ENCODE data around the gene ENGASE. TPM values are rescaled to one million over a fixed set of nuclear protein-coding genes. Genes with fewer than 3 reads are reported as not detected.

ENGASE gene
- total RNA-seq, 1 donor from 2014 or later, result 51.4 TPM

DNA sequence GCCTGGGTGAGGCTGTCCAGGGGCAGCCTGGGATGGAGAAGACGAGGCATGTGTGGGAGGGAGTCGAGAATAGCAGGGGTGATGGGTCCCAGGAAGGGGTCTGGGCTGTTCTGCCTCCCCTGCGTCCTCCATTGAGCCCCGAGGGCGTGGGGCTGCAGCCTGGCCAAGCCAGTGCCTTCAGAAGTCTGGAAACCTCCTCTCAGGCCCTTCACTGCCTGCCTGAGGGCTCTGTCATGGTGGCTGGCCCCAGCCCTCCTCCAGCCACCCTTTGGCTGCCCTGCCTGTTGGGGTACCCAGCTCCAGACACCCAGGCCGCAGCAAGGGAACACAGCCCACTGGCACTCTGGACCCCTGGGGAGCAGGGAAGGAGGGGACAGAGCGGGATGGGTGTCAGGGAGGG is 27.6 kb downstream of the ENGASE start:
- intact Hi-C loops (cut with micrococcal nuclease), result no loop called here
- Mint-ChIP-seq H3K27me3 (ENCODE audit: low read depth) (peaks cover 8% of the 10 kb centered on the region), H3K4me3 (ENCODE audit: low read depth) (no peak overlapping the region), H3K4me1 (ENCODE audit: low read depth) (no peaks in the 10 kb centered on the region), H3K9me3 (no peaks in the 10 kb centered on the region), H3K36me3 (ENCODE audit: low read depth) (no peaks in the 10 kb centered on the region), H3K27ac (no peak overlapping the region)
- DNase-seq (ENCODE audit: low spot score), result no peak

DNA sequence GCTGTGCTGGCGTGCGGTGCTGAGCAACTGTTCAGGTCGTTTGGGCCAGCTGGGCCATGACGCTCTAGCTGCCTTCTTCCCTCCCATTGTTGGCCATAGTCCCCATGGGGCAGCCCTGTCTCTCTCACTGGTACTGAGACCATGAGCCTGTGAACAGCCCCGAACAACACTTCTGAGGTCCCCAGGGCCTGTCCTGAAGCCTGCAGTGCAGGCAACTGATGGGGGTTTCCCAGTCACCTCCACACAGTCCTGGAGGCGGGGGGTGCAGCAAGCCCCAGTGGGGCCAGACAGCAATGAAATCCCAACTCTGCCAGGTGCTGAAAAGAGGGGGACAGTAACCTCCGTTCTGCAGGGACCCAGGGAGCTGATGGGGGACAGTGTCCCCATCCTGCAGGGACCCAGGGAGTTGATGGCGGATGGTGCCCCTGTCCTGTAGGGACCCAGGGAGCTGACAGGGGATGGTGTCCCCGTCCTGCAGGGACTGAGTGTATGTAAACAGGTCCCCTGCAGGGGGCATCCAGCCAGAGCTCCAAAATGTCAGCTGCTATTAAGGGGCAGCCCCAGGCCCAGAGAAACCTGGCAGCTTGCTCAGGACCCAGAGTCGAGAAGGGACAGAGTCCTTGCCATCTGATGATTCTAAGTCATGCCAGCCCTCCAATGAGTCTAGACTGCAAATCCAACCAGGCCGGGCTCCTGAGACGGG is 30.4 kb downstream of the ENGASE start:
- Mint-ChIP-seq H3K27me3 (ENCODE audit: low read depth) (no peaks in the 10 kb centered on the region), H3K27ac (no peak overlapping the region), H3K4me1 (ENCODE audit: low read depth) (no peaks in the 10 kb centered on the region), H3K36me3 (ENCODE audit: low read depth) (no peaks in the 10 kb centered on the region), H3K9me3 (no peaks in the 10 kb centered on the region), H3K4me3 (ENCODE audit: low read depth) (no peak overlapping the region)
- DNase-seq (ENCODE audit: low spot score), result no peak
- intact Hi-C loops (cut with micrococcal nuclease), result no loop called here

DNA sequence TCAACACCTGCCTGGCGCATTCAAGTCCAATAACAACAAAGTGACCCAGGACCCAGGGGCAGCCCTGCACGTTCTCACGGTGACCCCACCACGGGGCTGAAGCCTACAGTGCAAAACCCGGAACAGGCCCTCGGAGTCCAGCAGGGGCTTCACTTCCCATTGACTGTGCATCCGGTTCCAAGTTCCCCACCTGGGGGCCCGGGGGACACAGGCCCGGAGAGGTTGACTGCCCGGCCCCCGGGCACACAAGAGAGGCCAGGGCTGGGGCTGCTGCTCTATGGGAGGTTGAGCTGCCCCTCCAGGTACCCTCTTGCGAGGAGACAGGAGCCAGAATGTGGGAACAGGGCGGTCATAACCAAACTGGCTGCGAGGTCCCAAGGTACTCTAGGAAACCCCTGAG is 31.3 kb downstream of the ENGASE start:
- Mint-ChIP-seq H3K4me1 (ENCODE audit: low read depth) (no peaks in the 10 kb centered on the region), H3K27ac (no peak overlapping the region), H3K4me3 (ENCODE audit: low read depth) (no peak overlapping the region), H3K9me3 (no peaks in the 10 kb centered on the region), H3K27me3 (ENCODE audit: low read depth) (no peaks in the 10 kb centered on the region), H3K36me3 (ENCODE audit: low read depth) (no peaks in the 10 kb centered on the region)
- no peak for DNase-seq (ENCODE audit: low spot score)
- intact Hi-C loops (cut with micrococcal nuclease), result no loop called here

DNA sequence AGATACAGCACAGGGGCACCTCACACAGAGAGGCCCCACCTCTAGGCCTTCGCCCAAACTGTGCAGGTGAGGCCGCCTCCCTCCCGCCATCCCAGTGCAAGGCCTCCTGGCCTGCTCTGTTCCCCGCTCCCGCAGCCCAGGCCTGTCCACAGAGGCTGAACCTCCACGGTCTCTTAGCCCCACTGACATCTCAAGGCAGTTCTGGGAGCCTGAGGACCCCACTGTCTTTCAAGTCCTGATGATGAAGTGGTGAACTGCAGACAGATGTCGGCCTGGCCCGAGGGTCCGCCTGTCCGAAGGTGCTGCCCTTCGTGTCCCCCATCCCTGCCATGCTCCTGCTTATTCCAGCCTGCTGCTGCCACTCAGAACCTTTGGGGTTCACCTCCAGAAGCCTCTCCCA is 32.3 kb downstream of the ENGASE start:
- intact Hi-C loops (cut with micrococcal nuclease), result no loop called here
- no peak overlapping the region for H3K27ac Mint-ChIP-seq
- no peak for DNase-seq (ENCODE audit: low spot score)
- H3K9me3 Mint-ChIP-seq, result no peaks in the 10 kb centered on the region
- H3K27me3 Mint-ChIP-seq (ENCODE audit: low read depth), result no peaks in the 10 kb centered on the region
- H3K36me3 Mint-ChIP-seq (ENCODE audit: low read depth), result no peaks in the 10 kb centered on the region
- H3K4me3 Mint-ChIP-seq (ENCODE audit: low read depth), result no peak overlapping the region
- no peaks in the 10 kb centered on the region for H3K4me1 Mint-ChIP-seq (ENCODE audit: low read depth)

DNA sequence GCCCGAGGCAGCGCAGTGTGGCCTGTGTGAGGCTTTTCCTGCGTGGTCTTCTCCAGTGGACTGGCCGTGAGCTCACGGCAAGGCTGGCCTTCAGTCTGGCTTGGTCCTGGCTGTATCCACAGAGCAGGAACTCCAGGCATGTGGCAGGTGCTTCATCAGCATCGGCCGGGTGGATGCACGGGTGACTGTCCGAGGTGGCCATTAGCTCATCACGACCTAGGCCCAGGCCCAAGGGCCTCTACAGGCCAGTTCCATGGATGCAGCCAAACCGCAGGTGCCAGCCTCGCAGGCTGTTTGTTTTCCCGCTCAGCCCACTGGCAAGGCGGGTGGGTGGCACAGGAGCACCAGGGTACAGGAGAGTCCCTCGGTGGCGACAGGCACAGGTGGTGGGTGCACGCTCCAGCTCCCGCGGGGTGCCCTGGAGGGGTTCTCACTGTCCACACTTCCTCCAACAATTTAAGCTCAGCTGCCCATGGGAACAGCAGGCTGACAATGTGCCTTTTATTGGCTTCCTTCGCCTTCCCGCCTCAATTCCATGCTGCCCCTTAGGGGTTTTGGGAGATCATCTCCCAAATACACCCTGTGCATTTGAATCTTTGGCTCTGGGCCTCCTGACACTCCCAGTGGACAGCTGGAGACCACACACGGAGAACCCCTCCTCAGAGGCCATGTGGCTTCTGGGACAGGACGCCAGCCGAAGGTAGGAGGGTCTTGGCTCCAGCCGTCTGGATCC is 33.0 kb downstream of the ENGASE start:
- Mint-ChIP-seq H3K27me3 (ENCODE audit: low read depth) (no peaks in the 10 kb centered on the region), H3K36me3 (ENCODE audit: low read depth) (no peaks in the 10 kb centered on the region), H3K27ac (no peak overlapping the region), H3K4me3 (ENCODE audit: low read depth) (no peak overlapping the region), H3K9me3 (no peaks in the 10 kb centered on the region), H3K4me1 (ENCODE audit: low read depth) (no peaks in the 10 kb centered on the region)
- no peak for DNase-seq (ENCODE audit: low spot score)
- intact Hi-C loops (cut with micrococcal nuclease), result no loop called here

DNA sequence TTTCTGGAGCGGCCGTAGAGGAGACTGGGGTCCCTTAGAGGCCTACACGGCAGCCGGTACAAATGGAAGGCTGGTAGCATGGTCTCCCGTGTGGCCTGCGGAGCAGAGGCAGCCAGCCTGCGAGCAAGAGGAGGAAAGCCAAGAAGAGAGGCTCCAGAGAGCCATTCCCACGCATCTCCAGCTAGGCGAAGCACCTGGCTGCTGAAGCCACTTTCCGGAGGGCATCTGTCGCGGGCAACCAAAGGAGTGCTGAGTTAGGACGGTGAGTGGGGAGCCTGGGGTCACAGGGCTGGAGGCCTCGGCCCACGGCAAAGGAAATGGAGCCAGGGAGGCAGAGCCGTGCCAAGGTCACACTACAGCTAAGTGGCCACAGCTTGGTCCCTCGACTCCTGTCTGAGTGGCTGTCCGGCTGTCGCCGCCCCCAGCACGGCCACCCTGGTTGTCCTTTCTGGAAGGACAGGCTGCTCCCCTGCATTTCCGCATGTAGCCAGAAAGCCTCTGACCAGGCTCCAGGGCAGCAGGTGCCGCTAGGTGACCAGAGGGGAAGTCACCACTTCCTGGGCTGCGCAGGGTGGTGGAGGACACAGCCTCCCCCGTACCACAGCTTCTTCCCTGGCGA is 33.7 kb downstream of the ENGASE start:
- intact Hi-C loops (cut with micrococcal nuclease), result no loop called here
- H3K27ac Mint-ChIP-seq, result no peak overlapping the region
- no peak overlapping the region for H3K4me3 Mint-ChIP-seq (ENCODE audit: low read depth)
- H3K27me3 Mint-ChIP-seq (ENCODE audit: low read depth), result no peaks in the 10 kb centered on the region
- H3K36me3 Mint-ChIP-seq (ENCODE audit: low read depth), result no peaks in the 10 kb centered on the region
- DNase-seq (ENCODE audit: low spot score), result no peak
- H3K9me3 Mint-ChIP-seq, result no peaks in the 10 kb centered on the region
- H3K4me1 Mint-ChIP-seq (ENCODE audit: low read depth), result no peaks in the 10 kb centered on the region

DNA sequence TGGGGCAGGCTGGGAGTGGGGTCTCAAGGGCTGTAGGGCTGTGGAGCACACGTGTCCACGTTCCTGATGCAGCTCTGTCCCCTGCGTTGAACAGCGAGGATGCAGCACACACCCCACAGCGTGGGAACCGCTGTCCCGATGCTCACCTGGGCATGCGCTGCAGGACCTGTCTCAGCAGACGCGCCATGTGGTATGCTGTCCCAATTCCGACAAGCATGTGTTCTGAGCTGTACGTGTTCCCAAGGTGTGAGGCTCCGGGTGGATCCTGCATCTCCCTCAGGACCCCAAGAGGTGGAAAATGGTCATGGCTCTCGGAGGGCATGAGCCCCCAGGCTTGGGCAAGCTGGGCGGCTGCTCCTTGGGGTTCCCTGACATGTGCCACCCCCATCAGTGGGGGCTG is 34.2 kb downstream of the ENGASE start:
- Mint-ChIP-seq H3K27ac (no peak overlapping the region), H3K27me3 (ENCODE audit: low read depth) (no peaks in the 10 kb centered on the region), H3K4me1 (ENCODE audit: low read depth) (no peaks in the 10 kb centered on the region), H3K4me3 (ENCODE audit: low read depth) (no peak overlapping the region), H3K36me3 (ENCODE audit: low read depth) (no peaks in the 10 kb centered on the region), H3K9me3 (no peaks in the 10 kb centered on the region)
- intact Hi-C loops (cut with micrococcal nuclease), result no loop called here
- DNase-seq (ENCODE audit: low spot score), result no peak

DNA sequence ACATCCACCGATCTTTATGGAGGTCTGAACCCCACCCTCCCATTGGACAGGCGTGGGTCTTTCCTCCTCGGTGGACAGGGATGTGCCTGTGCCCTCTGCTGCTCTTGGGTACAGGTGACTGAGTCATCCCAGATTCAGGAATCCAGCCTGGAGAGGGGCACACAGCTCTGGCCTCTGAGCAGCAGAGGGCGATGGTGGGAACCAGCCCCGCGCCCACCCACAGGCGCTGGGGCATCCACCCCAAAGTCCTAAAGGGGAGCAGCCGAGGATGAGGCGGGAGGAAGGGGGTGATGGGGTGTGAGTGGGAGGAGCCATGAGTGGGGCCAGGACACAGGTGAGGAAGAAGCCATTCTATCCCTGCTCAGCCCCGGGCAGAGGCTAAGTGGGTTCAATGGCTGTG is 35.0 kb downstream of the ENGASE start:
- intact Hi-C loops (cut with micrococcal nuclease), result no loop called here
- H3K27ac Mint-ChIP-seq, result no peak overlapping the region
- H3K4me1 Mint-ChIP-seq (ENCODE audit: low read depth), result no peaks in the 10 kb centered on the region
- no peaks in the 10 kb centered on the region for H3K36me3 Mint-ChIP-seq (ENCODE audit: low read depth)
- no peaks in the 10 kb centered on the region for H3K27me3 Mint-ChIP-seq (ENCODE audit: low read depth)
- no peak for DNase-seq (ENCODE audit: low spot score)
- H3K9me3 Mint-ChIP-seq, result no peaks in the 10 kb centered on the region
- no peak overlapping the region for H3K4me3 Mint-ChIP-seq (ENCODE audit: low read depth)

DNA sequence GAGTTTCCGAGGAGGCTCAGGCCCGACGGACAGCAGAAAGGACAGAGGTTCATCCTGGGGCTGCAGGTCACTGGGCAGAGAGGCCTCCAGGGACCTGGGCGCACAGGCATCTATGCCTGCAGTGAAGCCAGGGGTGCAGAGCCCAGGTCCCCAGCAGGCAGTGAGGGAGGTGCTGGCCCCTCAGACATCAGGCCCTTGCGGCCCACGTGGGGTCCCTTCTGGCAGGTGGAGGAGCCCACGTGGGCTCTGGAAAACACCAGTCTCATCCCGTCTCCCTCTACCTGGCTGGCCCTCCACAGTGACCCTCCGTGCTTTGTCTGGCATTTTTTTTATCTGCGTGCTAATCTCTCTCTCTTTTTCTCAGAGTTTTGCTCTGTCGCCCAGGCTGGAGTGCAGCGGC is 36.5 kb downstream of the ENGASE start:
- DNase-seq (ENCODE audit: low spot score), result no peak
- Mint-ChIP-seq H3K4me1 (ENCODE audit: low read depth) (no peaks in the 10 kb centered on the region), H3K9me3 (no peaks in the 10 kb centered on the region), H3K27me3 (ENCODE audit: low read depth) (no peaks in the 10 kb centered on the region), H3K27ac (no peak overlapping the region), H3K4me3 (ENCODE audit: low read depth) (no peak overlapping the region), H3K36me3 (ENCODE audit: low read depth) (no peaks in the 10 kb centered on the region)
- intact Hi-C loops (cut with micrococcal nuclease), result no loop called here

DNA sequence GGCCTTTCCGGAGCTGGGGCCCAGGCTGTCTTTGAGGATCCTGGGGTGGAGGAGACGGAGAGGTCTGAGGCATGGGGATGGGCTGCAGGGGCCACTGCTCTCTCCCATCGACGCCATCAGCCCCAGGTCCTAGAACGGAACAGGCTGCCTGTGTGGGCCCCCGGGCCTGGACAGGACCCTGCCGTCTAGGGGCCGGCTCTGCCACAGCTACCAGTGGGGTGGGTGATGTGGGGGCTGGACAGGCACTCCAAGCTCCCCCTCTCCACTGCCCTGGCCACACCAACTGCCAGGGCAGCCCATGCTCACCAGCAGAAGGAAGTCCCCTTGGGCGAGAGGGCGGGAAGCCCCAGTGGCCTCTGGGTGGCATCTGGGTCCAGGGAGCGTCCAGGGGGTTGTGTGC is 37.8 kb downstream of the ENGASE start:
- Mint-ChIP-seq H3K9me3 (no peaks in the 10 kb centered on the region), H3K4me1 (ENCODE audit: low read depth) (no peaks in the 10 kb centered on the region), H3K27ac (no peak overlapping the region), H3K4me3 (ENCODE audit: low read depth) (no peak overlapping the region), H3K36me3 (ENCODE audit: low read depth) (no peaks in the 10 kb centered on the region), H3K27me3 (ENCODE audit: low read depth) (no peaks in the 10 kb centered on the region)
- intact Hi-C loops (cut with micrococcal nuclease), result no loop called here
- DNase-seq (ENCODE audit: low spot score), result no peak

DNA sequence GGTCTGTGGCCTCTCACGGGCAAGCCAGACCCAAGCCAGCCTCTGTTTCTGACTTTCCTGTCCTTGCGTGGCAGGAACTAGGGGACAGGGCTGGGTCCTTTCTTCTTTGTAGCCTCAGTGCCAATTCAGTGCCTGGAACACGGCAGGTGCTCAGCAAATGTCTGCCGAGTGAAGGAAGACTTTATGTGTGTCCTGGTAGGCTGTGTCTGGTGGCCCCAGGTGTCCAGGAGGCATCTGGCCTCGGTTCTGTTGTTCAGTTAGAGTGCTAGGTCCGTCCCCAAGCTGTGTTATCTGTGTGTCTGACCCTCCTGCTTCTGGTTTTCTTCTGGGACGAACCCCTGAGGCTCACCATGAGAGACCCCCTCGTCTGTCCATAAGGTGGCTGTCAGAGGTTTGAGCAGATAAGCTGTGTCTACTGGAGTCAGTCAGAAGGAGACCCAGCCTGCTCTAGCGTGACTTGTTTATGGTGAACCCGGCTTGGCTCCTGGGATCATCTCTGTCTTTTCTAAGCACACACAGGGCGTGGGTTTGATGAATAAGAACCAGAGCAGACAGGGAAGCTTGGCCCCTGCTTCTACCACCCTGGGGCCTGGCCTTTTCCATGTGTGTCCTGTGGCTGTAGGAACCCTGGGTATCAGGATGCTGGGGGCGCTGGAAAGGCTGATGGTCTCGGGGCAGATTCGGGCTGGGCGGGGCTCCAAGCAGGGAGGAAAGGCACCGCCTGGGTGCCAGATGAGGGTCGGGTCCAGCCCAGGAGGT is 39.3 kb downstream of the ENGASE start:
- Mint-ChIP-seq H3K4me3 (ENCODE audit: low read depth) (no peak overlapping the region), H3K27ac (no peak overlapping the region), H3K9me3 (no peaks in the 10 kb centered on the region), H3K27me3 (ENCODE audit: low read depth) (no peaks in the 10 kb centered on the region), H3K4me1 (ENCODE audit: low read depth) (no peaks in the 10 kb centered on the region), H3K36me3 (ENCODE audit: low read depth) (no peaks in the 10 kb centered on the region)
- DNase-seq (ENCODE audit: low spot score), result no peak
- intact Hi-C loops (cut with micrococcal nuclease), result no loop called here

DNA sequence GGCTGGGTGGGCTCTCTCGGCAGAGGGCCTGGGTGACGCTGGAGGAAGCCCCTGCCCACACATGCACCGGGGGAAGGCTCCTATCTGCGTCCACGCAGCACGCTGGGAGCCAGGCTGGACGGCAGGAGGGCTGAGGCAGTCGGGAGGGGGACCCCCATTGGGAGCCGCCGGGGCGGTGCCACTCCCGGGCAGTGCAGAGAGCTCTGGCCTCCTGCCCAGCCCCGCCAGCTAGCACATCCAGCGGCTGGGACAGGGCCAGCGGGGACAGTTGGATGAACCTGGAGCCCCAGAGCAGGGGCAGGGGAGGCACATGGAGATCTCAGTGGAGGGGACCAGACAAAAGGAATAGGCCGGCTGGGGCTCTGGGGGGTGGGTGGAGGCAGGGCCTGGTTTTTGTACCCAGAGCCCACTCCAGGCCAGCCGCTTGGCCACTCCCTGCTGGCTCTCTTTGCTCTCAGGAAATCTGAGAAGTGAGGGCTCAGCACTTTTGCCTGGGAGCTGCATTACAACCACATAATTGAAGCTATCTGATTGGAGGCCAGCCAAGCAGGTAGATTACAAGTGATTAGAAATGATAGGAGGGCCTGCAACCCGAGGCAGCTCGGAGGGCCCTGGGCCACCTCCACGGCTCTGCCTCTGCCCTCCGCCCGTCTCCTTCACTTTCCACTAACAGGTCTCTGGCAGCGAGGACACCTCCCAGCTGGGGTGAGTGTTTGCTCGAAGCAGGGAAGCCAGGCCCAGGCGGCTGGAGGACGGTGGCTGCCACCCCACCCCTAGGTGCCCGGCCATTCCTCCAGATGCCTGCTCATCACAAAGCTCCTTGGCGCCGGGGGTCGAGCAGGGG is 40.1 kb downstream of the ENGASE start:
- no peaks in the 10 kb centered on the region for H3K36me3 Mint-ChIP-seq (ENCODE audit: low read depth)
- no peak overlapping the region for H3K4me3 Mint-ChIP-seq (ENCODE audit: low read depth)
- no peaks in the 10 kb centered on the region for H3K4me1 Mint-ChIP-seq (ENCODE audit: low read depth)
- H3K27ac Mint-ChIP-seq, result no peak overlapping the region
- intact Hi-C loops (cut with micrococcal nuclease), result no loop called here
- DNase-seq (ENCODE audit: low spot score), result no peak
- no peaks in the 10 kb centered on the region for H3K27me3 Mint-ChIP-seq (ENCODE audit: low read depth)
- H3K9me3 Mint-ChIP-seq, result no peaks in the 10 kb centered on the region
